ELR (cell line): ENCODE data around the gene ATP10A.
"Not testable (repeated sequence)": the region's sequence is repeated elsewhere in the genome, so short reads cannot be mapped to it uniquely, and the experiment has no call there.

Experiments
- DNase-seq: peaks from one replicate; pipeline ENCODE4 v3.0.0-alpha.2; 2015; ENCODE audit warnings: low read depth

ATP10A gene

DNA sequence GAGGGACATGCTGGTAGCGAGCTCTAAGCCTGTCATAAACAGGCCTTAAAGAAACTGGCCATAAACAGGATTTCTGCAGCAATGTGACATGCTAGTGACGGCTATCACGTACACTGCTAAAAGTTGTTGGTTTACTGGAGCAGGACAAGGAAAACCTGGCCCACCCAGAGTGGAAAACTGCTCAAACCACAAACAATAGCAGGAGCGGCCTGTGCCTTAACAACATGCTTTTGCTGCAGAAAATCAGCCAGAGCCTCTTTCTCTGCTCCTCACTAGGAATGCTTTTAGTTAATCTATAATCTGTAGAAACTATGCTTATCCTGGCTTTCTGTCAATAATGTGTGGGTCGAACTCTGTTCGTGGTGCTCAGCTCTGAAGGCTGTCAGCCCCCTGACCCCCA, 221.4 kb downstream of the ATP10A start:
- no peak for DNase-seq

DNA sequence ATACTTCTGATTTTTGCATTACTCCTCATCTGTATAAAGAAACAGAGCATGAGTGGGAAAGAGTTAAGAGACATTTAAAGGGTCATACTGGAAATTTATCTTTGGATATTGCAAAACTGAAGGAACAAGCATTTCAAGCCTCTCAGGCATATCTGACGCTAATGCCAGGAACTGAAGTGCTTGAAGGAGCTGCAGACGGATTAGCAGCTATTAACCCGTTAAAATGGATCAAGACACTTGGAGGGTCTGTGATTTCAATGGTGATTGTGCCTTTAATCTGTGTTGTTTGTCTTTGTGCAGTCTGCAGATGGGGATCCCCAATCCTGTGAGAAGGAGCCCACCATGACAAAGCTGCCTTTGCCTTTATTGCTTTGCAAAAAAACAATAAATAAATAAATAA, 221.8 kb downstream of the ATP10A start:
- DNase-seq = no peak

GRCh38 chr15:25640959-25641358, 222.2 kb downstream of the ATP10A start:
- not testable (repeated sequence) for DNase-seq

DNA sequence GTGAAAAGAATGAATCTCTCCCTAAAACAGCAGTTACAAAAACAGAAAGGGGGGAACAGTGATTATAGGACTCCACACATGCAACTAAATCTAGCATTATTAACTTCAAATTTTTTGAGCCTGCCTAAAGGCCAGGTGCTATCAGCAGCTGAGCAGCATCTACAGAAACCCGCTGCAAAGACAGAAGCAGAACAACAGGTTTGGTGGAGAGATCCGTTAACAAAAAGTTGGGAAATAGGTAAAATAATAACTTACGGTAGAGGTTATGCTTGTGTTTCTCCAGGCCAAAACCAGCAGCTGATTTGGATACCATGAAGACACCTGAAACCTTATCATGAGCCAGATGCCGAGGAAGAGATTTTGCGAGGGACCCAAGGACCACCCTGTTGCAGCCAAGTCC, 222.7 kb downstream of the ATP10A start:
- no peak for DNase-seq

GRCh38 chr15:25636486-25636885, 226.6 kb downstream of the ATP10A start:
- not testable (repeated sequence) for DNase-seq

DNA sequence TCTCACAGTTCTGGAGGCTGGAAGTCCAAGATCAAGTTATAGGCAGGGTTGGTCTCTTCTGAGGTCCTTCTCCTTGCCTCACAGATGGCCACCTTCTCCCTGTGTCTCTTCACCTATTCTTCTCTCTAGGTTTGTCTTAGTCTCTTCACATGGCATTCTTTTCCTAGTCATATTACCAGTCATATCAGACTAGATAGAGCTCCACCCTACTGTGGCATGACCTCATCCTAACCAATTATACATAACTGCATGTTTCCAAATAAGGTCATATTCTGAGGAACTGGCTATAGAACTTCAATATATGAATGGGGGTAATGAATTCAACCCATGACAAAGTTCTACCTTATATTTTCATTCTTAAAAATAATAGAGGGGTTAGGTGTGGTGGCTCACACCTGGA, 227.9 kb downstream of the ATP10A start:
- DNase-seq = no peak

- no peak for DNase-seq
These were observed 229.3 kb downstream of the ATP10A start for GRCh38 chr15:25633862-25634261.

GRCh38 chr15:25631971-25632370, 231.2 kb downstream of the ATP10A start:
- no peak for DNase-seq
